Coronary artery (tissue), 2 donors: ENCODE data around the gene TREML1.

Source experiments
- DNase-seq: peaks from one replicate; pipeline ENCODE4 v3.0.0-alpha.2; 2017; ENCODE audit warnings: low spot score
- H3K27ac ChIP-seq, 2 donors: fragments of 200-600 bp; sonication (generic); one replicate each; pipeline ENCODE4 v1.5.1; 2016 to 2019
- H3K4me3 ChIP-seq: fragments of 200-600 bp; sonication (generic); 2 replicates; pipeline ENCODE4 v1.5.1; 2016; ENCODE audit warnings: mild to moderate bottlenecking, moderate library complexity
- CTCF ChIP-seq: fragments of 200-600 bp; sonication (generic); IDR thresholded peaks from one replicate; pipeline ENCODE4 v1.5.1; 2019; ENCODE audit warnings: antibody characterized with exemption

TREML1 gene

GRCh38 chr6:41177695-41178094 lies 23.5 kb upstream of the TREML1 start:
- H3K27ac ChIP-seq: no peak overlapping the region
- H3K4me3 ChIP-seq: no peak overlapping the region
- DNase-seq: no peak
- TF ChIP-seq CTCF: no peak

GRCh38 chr6:41177287-41177686 lies 23.1 kb upstream of the TREML1 start:
- DNase-seq: no peak
- Histone ChIP-seq H3K27ac (no peak overlapping the region), H3K4me3 (no peak overlapping the region)
- no peak for TF ChIP-seq CTCF

GRCh38 chr6:41176189-41176588 lies 22.0 kb upstream of the TREML1 start:
- no peak for DNase-seq
- no peak overlapping the region for H3K27ac ChIP-seq
- H3K4me3 ChIP-seq: no peak overlapping the region
- TF ChIP-seq CTCF: no peak

- no peak for TF ChIP-seq CTCF
- DNase-seq: no peak
- H3K27ac ChIP-seq: no peak overlapping the region
Measured at GRCh38 chr6:41175084-41175483, 20.9 kb upstream of the TREML1 start.

GRCh38 chr6:41174610-41175009 lies 20.5 kb upstream of the TREML1 start:
- no peak for DNase-seq

More at GRCh38 chr6:41175084-41175483, 20.9 kb upstream of the TREML1 start:
- no peak overlapping the region for H3K4me3 ChIP-seq

GRCh38 chr6:41171908-41172307 lies 17.8 kb upstream of the TREML1 start:
- Histone ChIP-seq H3K27ac (no peak overlapping the region), H3K4me3 (no peak overlapping the region)
- no peak for DNase-seq
- no peak for TF ChIP-seq CTCF

More at GRCh38 chr6:41174610-41175009, 20.5 kb upstream of the TREML1 start:
- Histone ChIP-seq H3K27ac (no peak overlapping the region), H3K4me3 (no peak overlapping the region)
- TF ChIP-seq CTCF: no peak

- TF ChIP-seq CTCF: no peak
- no peak overlapping the region for H3K27ac ChIP-seq
- no peak overlapping the region for H3K4me3 ChIP-seq
- no peak for DNase-seq
Measured at GRCh38 chr6:41170547-41171160, 16.5 kb upstream of the TREML1 start.
